B cell (primary cell): ENCODE results near the gene CEP164. TPM values are rescaled to one million over a fixed set of nuclear protein-coding genes. Genes with fewer than 3 reads are reported as not detected.

Experiments
- ATAC-seq: fragments of 200-7000 bp; cut with Tn5 transposase; one replicate; pipeline ENCODE4 v1.10.0; 2021; ENCODE audit warnings: low read depth, mild to moderate bottlenecking, moderate number of reproducible peaks, moderate library complexity
- CTCF ChIA-PET: fragments of 350-600 bp; sonication (Branson Sonifier 250); formaldehyde crosslinking; loops from one replicate; lab custom pipeline; 2021; ENCODE audit warnings: antibody characterized with exemption, inconsistent platforms; lab: Charles Lee
- POLR2A ChIA-PET: fragments of 350-600 bp; sonication (Branson Sonifier 250); formaldehyde crosslinking; loops from one replicate; lab custom pipeline; 2021; ENCODE audit warnings: antibody characterized with exemption; lab: Charles Lee
- DNase-seq: peaks from one replicate; pipeline ENCODE4 v3.0.0; 2013
- H2AFZ ChIP-seq: 2 replicates; pipeline ENCODE4 v1.6.1; 2012; ENCODE audit warnings: mild to moderate bottlenecking, low read depth, low read length; ENCODE audit not compliant: insufficient read depth, poor library complexity, severe bottlenecking
- H3K27ac ChIP-seq, 2 donors: 1 replicate in 1 of 2; 2 replicates in 1 of 2; pipeline ENCODE4 v1.5.1; 2012 to 2013; ENCODE audit warnings: low read length in 2 of 2, mild to moderate bottlenecking in 2 of 2, moderate library complexity in 1 of 2
- H3K27me3 ChIP-seq, 4 experiments: fragments of 200-600 bp in 1 of 4; sonication (generic) in 1 of 4; replicated peaks in 1 of 4; 1 replicate in 2 of 4; 2 replicates in 2 of 4; pipeline versions ENCODE4 v1.6.1 to v1.7.0; 2013 to 2016; ENCODE audit warnings: low read length in 3 of 4, mild to moderate bottlenecking in 2 of 4, mixed read lengths in 1 of 4, moderate library complexity in 1 of 4; ENCODE audit not compliant: insufficient read depth in 4 of 4, control insufficient read depth in 3 of 4; ENCODE audit errors: control extremely low read depth in 1 of 4
- H3K36me3 ChIP-seq, 2 experiments: replicated peaks in 1 of 2; 1 replicate in 1 of 2; 2 replicates in 1 of 2; pipeline versions ENCODE4 v1.6.1 to v1.7.1; 2013; ENCODE audit warnings: low read length in 1 of 2; ENCODE audit not compliant: insufficient read depth in 2 of 2, control insufficient read depth in 1 of 2; ENCODE audit errors: control extremely low read depth in 1 of 2, extremely low read depth in 1 of 2
- H3K4me1 ChIP-seq, 2 donors: fragments of 200-600 bp in 1 of 2; sonication (generic) in 1 of 2; 1 replicate in 1 of 2; 2 replicates in 1 of 2; pipeline versions ENCODE4 v1.5.1 to v1.6.1; 2013 to 2017; ENCODE audit warnings: low read length in 2 of 2; ENCODE audit not compliant: control insufficient read depth in 2 of 2, insufficient read depth in 2 of 2
- H3K4me2 ChIP-seq: replicated peaks from 2 replicates; pipeline ENCODE3; 2012; ENCODE audit warnings: mild to moderate bottlenecking, low read depth, low read length; ENCODE audit not compliant: poor library complexity, severe bottlenecking
- H3K4me3 ChIP-seq, 5 experiments: fragments of 200-600 bp in 1 of 5; sonication (generic) in 1 of 5; 1 replicate in 3 of 5; 2 replicates in 2 of 5; pipeline versions ENCODE4 v1.5.1 to v1.7.0; 2011 to 2016; ENCODE audit warnings: low read length in 4 of 5, mild to moderate bottlenecking in 4 of 5, low read depth in 2 of 5, control low read depth in 1 of 5, moderate library complexity in 1 of 5; ENCODE audit not compliant: insufficient read depth in 1 of 5; ENCODE audit errors: control extremely low read depth in 1 of 5, extremely low read depth in 1 of 5
- H3K79me2 ChIP-seq: fragments of 200-600 bp; sonication (generic); one replicate; pipeline ENCODE4 v1.6.0; 2016; ENCODE audit warnings: low read length; ENCODE audit not compliant: control insufficient read depth, insufficient read depth
- H3K9ac ChIP-seq: fragments of 200-600 bp; sonication (generic); 2 replicates; pipeline ENCODE4 v1.6.1; 2017; ENCODE audit warnings: mild to moderate bottlenecking, low read length, moderate library complexity
- H3K9me3 ChIP-seq, 3 donors: one replicate each; pipeline versions ENCODE4 v1.6.1 to v1.7.1; 2013; ENCODE audit warnings: low read length in 2 of 3; ENCODE audit not compliant: control insufficient read depth in 2 of 3, insufficient read depth in 1 of 3; ENCODE audit errors: control extremely low read depth in 1 of 3
- H4K20me1 ChIP-seq: 2 replicates; pipeline ENCODE4 v1.6.0; 2012; ENCODE audit warnings: mild to moderate bottlenecking, low read length; ENCODE audit not compliant: insufficient read depth, control insufficient read depth, poor library complexity, severe bottlenecking
- H3K27ac Mint-ChIP-seq: one replicate; pipeline ENCODE4 v1.8.0; 2021; ENCODE audit warnings: mixed read lengths
- H3K27me3 Mint-ChIP-seq: one replicate; pipeline ENCODE4 v1.8.0; 2021; ENCODE audit warnings: mixed read lengths
- H3K4me1 Mint-ChIP-seq: one replicate; pipeline ENCODE4 v1.8.0; 2021; ENCODE audit warnings: mixed read lengths
- H3K4me3 Mint-ChIP-seq: one replicate; pipeline ENCODE4 v1.8.0; 2021; ENCODE audit warnings: mixed read lengths
- H3K9me3 Mint-ChIP-seq: one replicate; pipeline ENCODE4 v1.8.0; 2022; ENCODE audit warnings: mixed read lengths; ENCODE audit not compliant: insufficient read depth
- CTCF ChIP-seq: fragments of 200-600 bp; IDR thresholded peaks from one replicate; pipeline ENCODE4 v1.8.0; 2022; ENCODE audit warnings: antibody characterized with exemption, mild to moderate bottlenecking
- EZH2 ChIP-seq: IDR thresholded peaks from 2 replicates; pipeline ENCODE4 v1.6.1; 2012; ENCODE audit warnings: borderline replicate concordance, low read depth, mild to moderate bottlenecking, moderate library complexity, low read length; ENCODE audit not compliant: insufficient read depth, poor library complexity, severe bottlenecking
- WGBS: methylation state at CpG from one replicate; pipeline ENCODE4 v1.1.5; 2013; ENCODE audit warnings: missing lambda C conversion rate; ENCODE audit not compliant: insufficient coverage; 5-methylcytosine and 5-hydroxymethylcytosine counted together
- intact Hi-C: fragments of 100-400 bp; cut with micrococcal nuclease; formaldehyde crosslinking; loops from one replicate; pipeline ENCODE4 v1.10.0; 2022
- polyA plus RNA-seq: library from polyadenylated mRNA; depleted of rRNA; stranded (reverse); fragments of >200 nt; gene quantifications from 2 replicates; pipeline ENCODE4 v1.2.3, GENCODE V29; 2012
- total RNA-seq, 2 donors: library from RNA; stranded (reverse); fragments of 120-200 nt in 1 of 2; gene quantifications; 1 replicate in 1 of 2; 2 replicates in 1 of 2; pipeline versions ENCODE4 v1.2.3 to v1.2.4, GENCODE V29; 2013 to 2022

CEP164 gene
- total and polyA plus RNA-seq, 2 donors (not counting 1 experiment from before 2014, with no cell fraction given), result 31.5 to 54.8 TPM

- H3K9me3 Mint-ChIP-seq, result no peaks in the 10 kb centered on the region
- H3K27me3 Mint-ChIP-seq, result no peaks in the 10 kb centered on the region
- ATAC-seq (no peak), DNase-seq (no peak)
- Histone ChIP-seq H3K27ac (no peak overlapping the region), H3K9me3 (no peaks in the 10 kb centered on the region), H4K20me1 (no peaks in the 10 kb centered on the region), H3K4me1 (no peaks in the 10 kb centered on the region), H3K79me2 (no peaks in the 10 kb centered on the region), H2AFZ (no peak overlapping the region), H3K27me3 (no peaks in the 10 kb centered on the region), H3K4me2 (no peak overlapping the region), H3K4me3 (no peak overlapping the region), H3K9ac (no peak overlapping the region), H3K36me3 (peaks cover 0 to 59% of the 10 kb centered on the region in 2 experiments)
- POLR2A ChIA-PET, result no interaction called here
- intact Hi-C loops, result no loop called here
- no peak overlapping the region for H3K27ac Mint-ChIP-seq
- WGBS, result no CpG with 5 or more reads among the region's 1 CpG
- no peak for TF ChIP-seq CTCF
- TF ChIP-seq EZH2, result no peak
- no peak overlapping the region for H3K4me3 Mint-ChIP-seq
- CTCF ChIA-PET, result no interaction called here
- no peaks in the 10 kb centered on the region for H3K4me1 Mint-ChIP-seq
These were observed 56.4 kb downstream of the CEP164 start for GRCh38 chr11:117384045-117384444.

GRCh38 chr11:117385471-117385870, 57.8 kb downstream of the CEP164 start:
- no peaks in the 10 kb centered on the region for H3K9me3 Mint-ChIP-seq
- H3K4me1 Mint-ChIP-seq, result no peaks in the 10 kb centered on the region
- H3K27ac Mint-ChIP-seq, result no peak overlapping the region
- Histone ChIP-seq H3K79me2 (no peaks in the 10 kb centered on the region), H3K9ac (no peak overlapping the region), H3K4me3 (no peak overlapping the region), H3K4me2 (no peak overlapping the region), H3K9me3 (no peaks in the 10 kb centered on the region), H3K36me3 (peaks cover 0 to 53% of the 10 kb centered on the region in 2 experiments), H3K27ac (no peak overlapping the region), H2AFZ (no peak overlapping the region), H3K27me3 (no peaks in the 10 kb centered on the region), H3K4me1 (no peaks in the 10 kb centered on the region), H4K20me1 (no peaks in the 10 kb centered on the region)
- intact Hi-C loops, result no loop called here
- no peak overlapping the region for H3K4me3 Mint-ChIP-seq
- DNase-seq, result no peak
- CTCF ChIA-PET, result no interaction called here
- 95% methylated on average over 3 of the region's 3 CpGs for WGBS
- no peak for ATAC-seq
- POLR2A ChIA-PET, result no interaction called here
- H3K27me3 Mint-ChIP-seq, result no peaks in the 10 kb centered on the region
- no peak for TF ChIP-seq CTCF
- no peak for TF ChIP-seq EZH2
